BE2C (cell line): ENCODE measurements around the gene WBP1L.
"Not testable (repeated sequence)": the region's sequence is repeated elsewhere in the genome, so short reads cannot be mapped to it uniquely, and the experiment has no call there.

ENCODE experiments used
- DNase-seq: peaks from one replicate; pipeline ENCODE4 v3.0.0-alpha.2; 2020
- H3K27me3 ChIP-seq: fragments of 250-450 bp; sonication (Bioruptor Pico); 2 replicates; pipeline ENCODE4 v1.5.1; 2020; ENCODE audit warnings: mild to moderate bottlenecking
- H3K36me3 ChIP-seq: fragments of 250-450 bp; sonication (Bioruptor Pico); 2 replicates; pipeline ENCODE4 v1.5.1; 2020; ENCODE audit warnings: mild to moderate bottlenecking
- H3K4me1 ChIP-seq: fragments of 250-450 bp; sonication (Bioruptor Pico); 2 replicates; pipeline ENCODE4 v1.5.1; 2020
- H3K4me3 ChIP-seq: 2 replicates; pipeline ENCODE4 v1.5.1; 2011; ENCODE audit warnings: low read depth, low read length
- H3K9me3 ChIP-seq: fragments of 250-450 bp; sonication (Bioruptor Pico); 2 replicates; pipeline ENCODE4 v1.5.1; 2020
- TF ChIP-seq, protein P1 (sequence below): IDR thresholded peaks from 2 replicates; pipeline ENCODE4 v1.5.1; 2012; ENCODE audit warnings: mild to moderate bottlenecking, low read depth, low read length

WBP1L gene

GRCh38 chr10:102831322-102832071, 87.7 kb downstream of the WBP1L start:
- Histone ChIP-seq H3K4me1 (no peaks in the 10 kb centered on the region), H3K27me3 (no peaks in the 10 kb centered on the region), H3K9me3 (no peaks in the 10 kb centered on the region), H3K4me3 (no peak overlapping the region), H3K36me3 (no peaks in the 10 kb centered on the region)
- no peak for DNase-seq
- TF ChIP-seq, protein P1, sequence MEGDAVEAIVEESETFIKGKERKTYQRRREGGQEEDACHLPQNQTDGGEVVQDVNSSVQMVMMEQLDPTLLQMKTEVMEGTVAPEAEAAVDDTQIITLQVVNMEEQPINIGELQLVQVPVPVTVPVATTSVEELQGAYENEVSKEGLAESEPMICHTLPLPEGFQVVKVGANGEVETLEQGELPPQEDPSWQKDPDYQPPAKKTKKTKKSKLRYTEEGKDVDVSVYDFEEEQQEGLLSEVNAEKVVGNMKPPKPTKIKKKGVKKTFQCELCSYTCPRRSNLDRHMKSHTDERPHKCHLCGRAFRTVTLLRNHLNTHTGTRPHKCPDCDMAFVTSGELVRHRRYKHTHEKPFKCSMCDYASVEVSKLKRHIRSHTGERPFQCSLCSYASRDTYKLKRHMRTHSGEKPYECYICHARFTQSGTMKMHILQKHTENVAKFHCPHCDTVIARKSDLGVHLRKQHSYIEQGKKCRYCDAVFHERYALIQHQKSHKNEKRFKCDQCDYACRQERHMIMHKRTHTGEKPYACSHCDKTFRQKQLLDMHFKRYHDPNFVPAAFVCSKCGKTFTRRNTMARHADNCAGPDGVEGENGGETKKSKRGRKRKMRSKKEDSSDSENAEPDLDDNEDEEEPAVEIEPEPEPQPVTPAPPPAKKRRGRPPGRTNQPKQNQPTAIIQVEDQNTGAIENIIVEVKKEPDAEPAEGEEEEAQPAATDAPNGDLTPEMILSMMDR, result no peak

DNA sequence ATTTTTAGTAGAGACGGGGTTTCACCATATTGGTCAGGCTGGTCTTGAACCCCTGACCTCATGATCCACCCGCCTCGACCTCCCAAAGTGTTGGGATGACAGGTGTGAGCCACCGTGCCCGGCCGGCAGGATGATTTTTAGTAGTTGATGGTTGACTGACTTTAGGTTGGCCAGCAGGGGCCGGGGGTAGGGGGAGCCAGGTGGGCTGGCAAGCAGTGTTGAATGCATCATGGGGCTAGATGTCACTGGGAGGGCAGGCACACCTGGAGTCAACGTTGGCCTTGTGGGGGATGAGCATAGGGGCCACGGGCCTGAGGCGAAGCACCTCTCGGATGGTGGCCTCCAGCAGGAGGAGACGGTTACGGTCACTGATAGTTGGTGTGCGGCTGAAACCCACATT, 88.5 kb downstream of the WBP1L start:
- Histone ChIP-seq H3K9me3 (no peaks in the 10 kb centered on the region), H3K4me3 (no peak overlapping the region), H3K36me3 (no peaks in the 10 kb centered on the region), H3K4me1 (no peaks in the 10 kb centered on the region), H3K27me3 (no peaks in the 10 kb centered on the region)
- no peak for DNase-seq
- TF ChIP-seq, protein P1, result no peak

- TF ChIP-seq, protein P1, result no peak
- H3K4me1 ChIP-seq, result no peaks in the 10 kb centered on the region
Measured at GRCh38 chr10:102832987-102833386, 89.2 kb downstream of the WBP1L start.

GRCh38 chr10:102834143-102834542, 90.4 kb downstream of the WBP1L start:
- TF ChIP-seq, protein P1, result no peak
- Histone ChIP-seq H3K27me3 (no peaks in the 10 kb centered on the region), H3K4me1 (no peaks in the 10 kb centered on the region), H3K36me3 (no peaks in the 10 kb centered on the region), H3K4me3 (no peak overlapping the region), H3K9me3 (no peaks in the 10 kb centered on the region; the same call in 1 of the 2 replicates)
- DNase-seq, result no peak

More at GRCh38 chr10:102832987-102833386, 89.2 kb downstream of the WBP1L start:
- no peaks in the 10 kb centered on the region for H3K9me3 ChIP-seq
- no peaks in the 10 kb centered on the region for H3K36me3 ChIP-seq
- H3K27me3 ChIP-seq, result no peaks in the 10 kb centered on the region
- no peak overlapping the region for H3K4me3 ChIP-seq
- no peak for DNase-seq

DNA sequence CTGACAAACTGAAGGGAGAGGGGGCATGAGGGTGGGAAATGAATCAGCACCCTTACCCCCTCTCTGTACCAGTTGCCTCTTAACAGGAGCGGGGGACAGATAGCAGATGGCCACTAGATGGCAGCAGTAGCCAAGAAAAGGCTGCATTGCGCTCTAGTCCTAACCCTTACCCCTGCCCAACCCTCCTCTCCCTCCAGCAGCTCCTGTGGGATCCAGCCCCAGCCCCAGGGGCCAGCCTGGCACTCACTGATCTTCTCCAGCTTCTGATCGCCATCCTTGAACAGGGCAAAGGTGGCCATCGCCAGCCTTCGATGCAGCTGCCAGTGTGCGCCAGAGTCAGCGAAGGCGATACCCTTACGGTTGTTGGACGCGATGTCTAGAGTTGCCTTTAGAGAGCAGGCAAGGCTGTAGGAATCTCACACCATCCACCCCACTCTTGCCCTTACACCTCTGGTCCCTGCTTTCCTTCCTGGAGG, 91.3 kb downstream of the WBP1L start:
- no peaks in the 10 kb centered on the region; the same call in 1 of the 2 replicates for H3K9me3 ChIP-seq
- H3K36me3 ChIP-seq, result no peaks in the 10 kb centered on the region
- H3K4me1 ChIP-seq, result no peaks in the 10 kb centered on the region
- H3K4me3 ChIP-seq, result no peak overlapping the region
- H3K27me3 ChIP-seq, result no peaks in the 10 kb centered on the region
- TF ChIP-seq, protein P1, result peak; percentile 89
- peak; percentile 82 for DNase-seq

GRCh38 chr10:102837230-102837721, 93.5 kb downstream of the WBP1L start, which contains the start of gene CYP17A1:
Gene CYP17A1 (minus strand): TSS chr10:102837413. CDS start chr10:102837361, 52 bp downstream.
- H3K4me3 ChIP-seq, result no peak within 1 kb of the TSS
- no peaks in the 10 kb centered on the region for H3K27me3 ChIP-seq
- no peaks in the 10 kb centered on the region; the same call in 1 of the 2 replicates for H3K9me3 ChIP-seq
- H3K4me1 ChIP-seq, result no peaks in the 10 kb centered on the region
- TF ChIP-seq, protein P1, result no peak
- peak; percentile 34 for DNase-seq
- H3K36me3 ChIP-seq, result no peaks in the 10 kb centered on the region

DNA sequence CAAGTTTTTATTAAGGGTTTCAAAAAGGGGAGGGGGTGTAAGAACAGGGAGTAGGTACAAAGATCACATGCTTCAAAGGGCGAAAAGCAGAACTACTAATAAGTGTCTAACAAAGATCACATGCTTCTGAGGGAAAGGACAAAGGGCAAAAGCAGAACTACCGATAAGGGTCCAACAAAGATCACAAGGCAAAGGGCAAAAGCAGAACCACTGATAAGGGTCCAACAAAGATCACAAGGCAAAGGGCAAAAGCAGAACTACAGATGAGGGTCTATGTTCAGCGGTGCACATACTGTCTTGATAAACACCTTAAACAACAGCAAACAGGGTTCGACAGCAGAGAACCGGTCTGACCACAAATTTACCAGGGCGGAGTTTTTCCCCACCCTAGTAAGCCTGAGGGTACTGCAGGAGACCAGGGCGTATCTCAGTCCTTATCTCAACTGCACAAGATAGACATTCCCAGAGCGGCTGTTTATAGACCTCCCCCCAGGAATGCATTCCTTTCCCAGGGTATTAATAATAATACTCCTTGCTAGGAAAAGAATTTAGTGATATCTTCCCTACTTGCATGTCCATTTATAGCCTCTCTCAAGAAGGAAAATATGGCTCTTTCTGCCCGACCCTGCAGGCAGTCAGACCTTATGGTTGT, 94.7 kb downstream of the WBP1L start:
- not testable (repeated sequence) for H3K36me3 ChIP-seq, H3K4me1 ChIP-seq, H3K4me3 ChIP-seq, H3K9me3 ChIP-seq, DNase-seq, H3K27me3 ChIP-seq
